Astrocyte (in vitro differentiated cells and primary cell): Measurements from ENCODE around the gene MSMO1.

ENCODE experiments used
- CTCF ChIP-seq: IDR thresholded peaks from 2 replicates; pipeline ENCODE4 v1.5.1; 2011; ENCODE audit warnings: low read depth, mild to moderate bottlenecking, inconsistent platforms, low read length, moderate library complexity; ENCODE audit not compliant: insufficient read depth
- EZH2 ChIP-seq: IDR thresholded peaks from 2 replicates; pipeline ENCODE4 v1.6.1; 2012; ENCODE audit warnings: mild to moderate bottlenecking, low read length, inconsistent platforms; ENCODE audit not compliant: insufficient read depth

DNA sequence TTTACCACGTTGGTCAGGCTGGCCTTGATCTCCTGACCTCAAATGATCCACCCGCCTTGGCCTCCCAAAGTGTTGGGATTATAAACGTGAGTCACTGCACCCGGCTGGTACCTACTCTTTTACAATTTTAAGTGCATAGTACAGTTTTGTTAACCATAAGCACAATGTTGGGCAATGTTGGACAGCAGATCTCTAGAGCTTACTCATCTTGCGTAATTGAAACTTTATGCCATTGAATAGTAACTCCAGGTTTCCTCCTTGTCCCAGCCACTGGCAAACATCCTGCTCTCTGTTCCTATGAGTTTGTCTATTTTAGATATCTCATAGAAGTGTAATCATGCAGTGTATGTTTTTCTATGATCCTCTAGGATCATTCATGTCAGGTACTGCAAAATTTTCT lies 42.1 kb downstream of the MSMO1 start:
- TF ChIP-seq CTCF (no peak), EZH2 (no peak)
